HCEC 1CT (cell line): ENCODE measurements around the gene DCDC1.
"Not testable (repeated sequence)": the region's sequence is repeated elsewhere in the genome, so short reads cannot be mapped to it uniquely, and the experiment has no call there.

ENCODE experiments used
- DNase-seq: peaks from one replicate; pipeline ENCODE4 v3.0.0-alpha.2; 2017

The DCDC1 gene

DNA sequence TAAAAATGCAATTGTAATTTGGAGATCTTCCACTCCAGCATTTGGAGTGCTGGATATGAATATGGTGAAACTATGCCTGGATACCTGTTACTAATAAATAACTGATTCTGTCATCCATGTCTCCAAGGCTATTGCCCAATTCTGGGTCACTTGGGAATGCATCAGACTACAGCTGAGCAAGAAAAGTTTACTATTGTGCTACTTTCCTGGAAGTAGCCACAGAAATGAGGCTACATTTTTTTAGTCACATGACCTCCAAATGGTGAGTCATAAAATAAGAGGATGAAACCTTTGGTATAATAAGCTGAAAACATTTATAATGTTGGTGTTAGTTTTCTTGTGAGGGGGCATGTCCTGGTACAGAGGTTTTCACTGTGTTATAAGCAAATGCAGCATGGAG, 44.4 kb downstream of the DCDC1 start:
- DNase-seq: peak; percentile 74

- no peak for DNase-seq
These were observed 46.4 kb downstream of the DCDC1 start for GRCh38 chr11:31323145-31323544.

DNA sequence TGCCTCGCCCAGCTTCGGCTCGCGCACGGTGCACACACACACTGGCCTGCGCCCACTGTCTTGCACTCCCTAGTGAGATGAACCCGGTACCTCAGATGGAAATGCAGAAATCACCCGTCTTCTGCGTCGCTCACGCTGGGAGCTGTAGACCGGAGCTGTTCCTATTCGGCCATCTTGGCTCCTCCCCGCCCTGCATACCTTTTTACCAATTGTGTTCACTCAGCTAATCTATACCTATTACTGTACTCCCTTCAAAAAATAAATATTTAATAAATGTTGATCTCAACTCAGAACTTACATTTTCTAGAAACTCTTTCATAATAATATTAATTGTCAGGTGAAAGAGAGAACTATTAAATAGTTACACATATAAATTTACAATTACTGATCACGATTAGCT, 48.0 kb downstream of the DCDC1 start:
- not testable (repeated sequence) for DNase-seq

DNA sequence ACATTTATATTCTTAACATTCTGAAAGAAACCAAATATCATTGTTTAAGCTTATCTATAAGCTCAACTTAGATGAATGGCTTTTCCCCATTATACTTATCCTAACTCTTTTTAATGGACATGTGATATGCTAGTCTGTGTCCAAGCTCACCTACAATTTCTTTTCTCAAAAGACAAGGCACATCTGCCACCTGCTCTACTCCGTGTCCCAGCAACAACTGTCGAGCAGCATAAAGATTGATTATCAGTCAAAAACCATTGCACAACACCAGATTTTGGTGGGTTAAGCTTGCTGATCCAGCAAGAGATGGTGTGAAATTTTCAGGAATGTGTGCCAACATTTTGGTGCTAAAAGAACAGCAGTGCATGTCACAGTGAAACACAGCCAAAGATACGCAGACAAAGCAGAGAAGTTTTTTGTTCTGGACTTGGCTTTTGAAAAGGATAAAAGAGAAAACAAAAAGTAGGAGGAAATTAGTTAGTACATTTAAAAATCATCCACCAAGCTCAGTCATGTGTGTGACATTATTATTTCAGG, 65.8 kb downstream of the DCDC1 start:
- DNase-seq: no peak

DNA sequence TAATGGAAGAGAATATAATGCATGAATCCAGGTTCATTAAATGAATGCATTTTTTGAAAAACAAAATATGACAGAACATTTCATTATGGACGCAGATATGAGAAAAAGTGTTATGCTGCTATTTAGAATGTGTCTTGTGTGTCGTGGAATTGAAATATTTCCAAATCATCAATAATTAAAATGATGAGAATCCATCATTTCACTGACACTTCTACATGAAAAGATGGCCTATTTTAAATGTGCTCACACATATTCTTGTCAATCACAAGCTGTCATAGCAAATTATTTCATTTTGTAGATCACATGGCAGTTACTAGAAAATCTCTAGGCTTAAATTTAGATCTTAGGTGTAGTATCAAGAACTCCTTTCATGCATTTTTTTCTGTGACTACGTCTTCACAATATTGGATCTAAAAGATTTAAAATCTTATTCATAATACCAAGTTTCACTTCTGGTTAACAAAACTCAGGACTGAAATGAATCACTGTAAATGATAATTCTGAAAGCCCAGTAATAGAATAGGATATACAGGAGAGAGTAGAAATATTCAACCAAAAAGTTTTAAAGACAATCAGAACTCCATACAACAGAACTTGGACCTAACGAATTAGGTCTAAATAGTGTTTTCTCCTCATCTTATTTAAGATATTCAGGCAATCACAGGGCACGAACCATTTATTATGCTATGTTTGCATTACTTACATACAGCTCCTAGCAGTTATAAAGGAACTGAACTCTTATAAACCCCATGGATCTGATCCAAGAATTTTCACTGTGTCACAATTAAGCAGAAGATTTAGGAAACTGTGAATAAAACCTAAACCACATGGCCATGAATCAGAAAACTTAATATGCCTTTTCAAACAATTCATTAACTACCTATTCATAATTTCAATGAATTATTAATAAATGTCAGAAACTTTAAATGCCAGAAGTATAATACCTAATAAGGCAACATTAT, 67.7 kb downstream of the DCDC1 start:
- DNase-seq: no peak

GRCh38 chr11:31295308-31295707, 74.2 kb downstream of the DCDC1 start:
- no peak for DNase-seq

- DNase-seq: not testable (repeated sequence)
These were observed 96.0 kb downstream of the DCDC1 start for GRCh38 chr11:31273527-31273926.

DNA sequence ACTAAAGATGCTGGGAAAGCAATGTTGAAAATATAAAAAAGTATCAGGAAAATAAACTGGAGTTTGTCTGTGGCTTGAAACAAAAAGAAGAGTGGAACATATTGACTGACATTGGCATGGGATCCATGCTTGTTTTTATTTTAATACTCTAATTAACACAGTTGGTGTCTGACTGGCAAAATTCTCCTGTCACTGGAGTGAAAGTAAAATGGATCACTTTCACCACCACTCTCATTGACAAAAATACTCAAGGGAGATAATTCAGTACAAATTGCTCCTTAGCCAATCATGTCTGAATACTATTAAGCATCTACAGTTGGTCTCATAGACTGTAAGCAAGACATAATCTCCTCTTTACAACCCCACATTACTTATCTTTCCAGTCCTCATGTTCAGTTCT, 101.8 kb downstream of the DCDC1 start:
- DNase-seq: no peak

DNA sequence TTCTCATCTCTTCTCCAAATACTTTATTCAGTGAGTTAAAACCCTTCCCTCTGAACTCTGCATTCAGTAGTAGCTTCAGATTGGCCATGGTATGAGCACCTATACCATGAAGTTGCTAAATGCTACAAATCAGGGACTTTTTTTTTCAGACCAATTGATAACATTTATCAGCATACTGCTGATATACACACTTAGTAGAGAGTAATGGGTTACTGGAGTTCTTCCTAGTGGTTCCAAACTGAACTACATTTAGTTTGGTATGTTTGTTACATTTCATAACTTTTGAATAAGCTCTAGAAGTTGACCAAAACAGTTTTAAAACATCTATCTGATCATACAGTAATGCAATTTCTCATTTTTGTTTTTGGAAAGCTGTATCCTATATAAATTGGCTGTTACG, 104.7 kb downstream of the DCDC1 start:
- DNase-seq: no peak

GRCh38 chr11:31262761-31263160, 106.8 kb downstream of the DCDC1 start:
- peak; percentile 14 for DNase-seq

GRCh38 chr11:31259797-31260196, 109.7 kb downstream of the DCDC1 start:
- DNase-seq: no peak

- DNase-seq: peak; percentile 2
These were observed 115.1 kb downstream of the DCDC1 start for GRCh38 chr11:31254415-31254814.

- DNase-seq: no peak
These were observed 120.8 kb downstream of the DCDC1 start for GRCh38 chr11:31248768-31249167.

DNA sequence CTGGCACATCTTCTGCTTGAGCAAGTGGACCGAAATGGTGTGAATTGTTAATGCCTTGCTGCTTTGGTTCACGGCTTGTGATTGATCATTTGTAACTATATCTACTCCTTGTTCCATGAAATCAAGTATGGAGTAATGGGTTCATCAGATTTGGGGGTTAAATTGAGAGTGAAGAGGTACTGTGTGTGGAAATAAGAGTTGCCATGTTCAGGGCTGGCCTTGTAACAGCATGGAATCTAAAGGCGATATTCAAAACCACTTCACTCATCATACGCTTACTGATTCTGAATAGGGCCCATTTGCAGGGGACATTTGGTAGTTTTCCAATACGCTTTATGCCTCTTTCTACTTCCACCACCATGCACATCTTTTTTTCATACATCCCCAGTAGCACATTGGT, 122.2 kb downstream of the DCDC1 start:
- no peak for DNase-seq

DNA sequence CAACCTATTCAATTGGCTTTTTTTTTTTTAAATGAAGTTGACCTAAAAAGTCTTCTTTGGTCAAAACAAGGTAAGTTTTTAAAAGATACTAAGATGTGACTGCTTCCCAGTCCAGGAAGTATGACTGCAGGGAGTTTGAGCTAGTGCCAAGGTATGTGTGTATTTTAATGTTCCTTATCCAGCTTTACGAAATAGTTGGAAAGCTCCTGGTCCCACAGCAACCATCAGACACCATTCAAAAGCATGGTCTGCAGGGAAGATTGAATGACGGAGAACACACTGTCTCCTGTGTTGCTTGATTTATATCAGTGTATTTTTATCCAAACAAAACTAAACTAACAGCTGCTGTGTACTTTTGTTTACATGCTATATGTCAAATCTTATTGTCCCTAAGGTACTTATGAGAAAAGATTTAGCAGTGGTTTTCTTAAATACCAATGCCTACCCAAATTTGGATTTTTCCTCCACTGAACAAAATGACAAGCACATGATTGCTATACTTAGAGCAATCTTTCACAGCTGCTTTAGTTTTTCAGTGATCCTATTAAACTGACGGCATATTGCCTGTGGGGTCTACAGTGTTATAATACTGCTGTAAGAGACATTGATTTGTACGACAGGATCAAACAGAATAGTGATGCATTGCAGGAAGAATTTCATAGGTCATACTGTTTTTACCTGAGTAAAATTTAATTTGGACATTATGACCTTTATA, 122.9 kb downstream of the DCDC1 start:
- DNase-seq: no peak

DNA sequence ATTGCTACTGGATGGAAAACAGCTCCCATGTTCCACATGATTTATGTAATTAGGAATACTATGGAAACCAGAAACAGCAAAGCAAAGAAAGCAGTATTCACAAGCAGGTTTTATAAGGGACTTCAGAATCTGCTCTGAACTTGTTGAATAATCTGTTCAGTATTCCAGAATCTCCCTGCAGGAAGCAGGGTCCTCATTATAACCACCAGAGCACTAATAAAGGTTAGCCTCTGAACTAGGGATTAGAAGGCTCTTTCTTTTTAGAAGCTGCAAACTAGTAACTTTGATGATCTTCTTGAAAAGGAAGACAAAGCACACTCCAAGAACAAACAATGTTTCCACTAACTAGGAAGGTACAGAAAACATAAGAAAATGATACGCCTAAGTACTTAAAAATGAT, 125.8 kb downstream of the DCDC1 start:
- no peak for DNase-seq

- DNase-seq: peak; percentile 15
These were observed 129.1 kb downstream of the DCDC1 start for GRCh38 chr11:31240340-31240904.

DNA sequence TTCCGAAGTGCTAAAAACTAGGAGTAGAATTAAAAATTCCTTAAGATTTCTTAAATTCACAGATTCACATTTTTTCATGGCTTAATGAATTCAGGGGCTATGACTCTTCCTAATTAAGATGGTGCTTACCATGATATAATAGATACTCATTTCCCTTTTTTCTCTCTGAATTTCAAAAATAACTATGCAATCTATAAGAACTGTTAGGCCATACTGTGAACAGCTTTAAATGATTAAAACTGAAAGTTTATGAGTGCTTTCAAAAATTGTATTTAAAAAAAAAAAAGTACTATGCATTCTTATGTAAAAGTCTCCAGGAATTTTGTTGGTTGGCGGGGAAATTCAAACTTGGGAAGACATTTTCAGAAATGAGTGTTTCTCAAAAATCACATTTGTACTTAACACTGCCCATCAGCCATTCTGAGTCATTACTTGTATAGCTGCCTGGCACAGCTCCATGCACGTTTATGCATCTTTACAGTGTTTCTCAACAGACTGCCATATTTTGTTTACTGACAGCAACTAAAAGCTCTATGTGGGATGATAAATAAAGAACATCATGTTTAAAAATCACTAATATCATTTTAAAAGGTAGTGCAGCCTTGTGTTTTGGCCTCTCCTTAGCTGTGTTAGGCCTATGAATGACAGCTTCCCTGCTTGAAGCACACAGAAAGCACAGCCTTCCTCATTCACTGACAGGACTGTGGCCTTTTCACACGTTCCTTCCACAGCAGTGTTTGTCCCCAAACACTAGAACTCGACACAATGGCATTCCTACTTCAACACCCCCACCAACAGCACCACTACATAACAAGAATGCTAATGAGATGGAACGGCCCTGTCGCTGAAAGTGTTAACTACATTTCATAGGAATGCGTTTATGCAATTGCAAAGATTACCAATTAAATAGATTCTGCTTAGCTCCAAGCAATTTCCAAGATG, 131.4 kb downstream of the DCDC1 start:
- DNase-seq: peak; percentile 7

- DNase-seq: peak; percentile 40
These were observed 133.4 kb downstream of the DCDC1 start for GRCh38 chr11:31236143-31236542.

- DNase-seq: no peak
These were observed 136.1 kb downstream of the DCDC1 start for GRCh38 chr11:31233425-31233824.

DNA sequence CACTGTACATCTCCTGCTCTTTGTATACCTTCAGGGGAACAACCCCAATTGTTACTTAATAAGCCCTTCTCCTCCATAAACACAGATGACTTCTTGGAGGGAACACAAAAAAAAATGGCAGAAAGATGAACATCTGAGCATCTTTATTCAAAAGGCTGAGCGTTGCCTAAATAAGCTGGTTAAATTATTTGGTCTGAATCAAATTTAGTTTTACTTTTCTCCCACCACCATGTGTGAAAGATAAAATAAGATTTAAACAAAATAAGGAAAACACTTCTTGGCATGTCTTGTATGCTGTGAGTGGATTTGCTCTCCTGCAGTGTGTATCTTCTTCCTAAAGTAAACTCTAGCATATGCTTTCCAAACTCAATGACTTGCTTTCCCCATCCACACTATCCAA, 137.9 kb downstream of the DCDC1 start:
- DNase-seq: no peak

DNA sequence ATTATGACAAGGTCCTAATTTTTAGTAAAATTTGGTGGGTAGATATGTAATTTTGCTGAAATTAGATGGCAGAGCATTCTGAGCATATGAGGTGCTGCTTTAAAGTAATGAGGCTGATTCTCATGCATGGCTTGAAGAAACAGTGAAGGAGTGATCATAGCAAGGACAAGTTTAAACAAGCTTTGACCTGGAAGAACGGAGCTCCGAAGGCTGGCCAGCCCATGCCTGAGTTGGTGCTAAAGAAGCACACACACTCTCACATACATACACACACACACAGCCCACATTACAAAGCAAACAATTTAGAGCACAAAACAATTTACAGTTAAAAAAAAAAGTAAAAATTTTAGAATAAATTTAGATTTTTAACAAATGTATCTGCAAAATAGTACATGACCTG, 150.7 kb downstream of the DCDC1 start:
- DNase-seq: no peak
